ENCODE data around the gene TPTE.
"Not testable (repeated sequence)": the region's sequence is repeated elsewhere in the genome, so short reads cannot be mapped to it uniquely, and the experiment has no call there.

DNA sequence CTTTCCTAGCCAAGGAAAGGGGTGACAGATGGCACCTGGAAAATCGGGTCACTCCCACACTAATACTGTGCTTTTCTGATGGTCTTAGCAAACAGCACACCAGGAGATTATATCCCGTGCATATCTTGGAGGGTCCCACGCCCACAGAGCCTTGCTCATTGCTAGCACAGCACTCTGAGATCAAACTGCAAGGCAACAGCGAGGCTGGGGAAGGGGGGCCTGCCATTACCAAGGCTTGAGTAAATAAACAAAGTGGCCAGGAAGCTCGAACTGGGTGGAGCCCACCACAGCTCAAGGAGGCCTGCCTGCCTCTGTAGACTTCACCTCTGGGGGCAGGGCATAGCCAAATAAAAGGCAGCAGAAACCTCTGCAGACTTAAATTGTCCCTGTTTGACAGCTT, 109.9 kb downstream of the TPTE start:
- not testable (repeated sequence) for TF ChIP-seq CTCF (IDR thresholded peaks at IDR 0.05; ENCODE audit: low read depth, low read length); EZH2phosphoT487 (IDR thresholded peaks at IDR 0.05; ENCODE audit: low read depth)
